HUDEP-2 (cell line): ENCODE data around the gene ADCY6.

Experiments used
- DNase-seq, 76 experiments: peaks; one replicate each; lab custom pipeline; 2025; ENCODE audit not compliant: unreplicated experiment in 76 of 76; lab: John Stamatoyannopoulos, UW

ADCY6 gene

DNA sequence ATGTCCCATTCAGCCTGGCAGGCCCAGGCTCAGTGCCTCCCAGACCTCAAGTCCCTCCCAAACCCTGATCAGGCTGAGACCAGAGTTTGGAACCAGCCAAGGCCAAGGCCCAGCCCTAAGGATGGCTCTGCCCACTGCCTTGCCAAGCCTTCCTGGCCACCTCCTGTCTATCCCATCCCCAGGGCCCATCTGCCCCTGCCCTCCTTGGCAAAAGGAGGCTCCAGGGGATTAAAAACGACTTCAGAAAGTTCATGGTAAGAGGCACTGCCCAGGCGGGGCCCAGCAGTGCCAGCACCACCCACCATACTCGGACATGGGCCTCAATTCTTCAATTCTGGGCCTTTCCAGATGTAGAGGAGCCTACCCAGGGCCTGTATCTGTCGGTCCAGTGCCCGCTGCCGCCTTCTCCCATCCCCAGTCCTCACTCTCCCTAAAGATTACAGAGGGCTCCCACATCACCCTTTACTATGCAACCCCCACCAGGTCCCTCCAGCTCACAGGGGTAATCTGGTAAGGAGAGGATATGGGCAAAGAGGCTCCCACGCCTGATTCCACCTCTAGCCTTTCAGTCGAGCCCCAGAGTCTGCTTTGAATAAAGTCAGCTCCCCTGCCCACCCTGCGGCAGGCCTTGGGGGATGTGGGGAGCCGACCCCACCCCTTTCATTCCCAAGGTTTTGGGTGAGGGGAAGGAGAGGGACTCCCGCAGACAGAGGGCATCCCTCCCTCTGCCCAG is 932 bp downstream of the ADCY6 start:
- no peak for DNase-seq

DNA sequence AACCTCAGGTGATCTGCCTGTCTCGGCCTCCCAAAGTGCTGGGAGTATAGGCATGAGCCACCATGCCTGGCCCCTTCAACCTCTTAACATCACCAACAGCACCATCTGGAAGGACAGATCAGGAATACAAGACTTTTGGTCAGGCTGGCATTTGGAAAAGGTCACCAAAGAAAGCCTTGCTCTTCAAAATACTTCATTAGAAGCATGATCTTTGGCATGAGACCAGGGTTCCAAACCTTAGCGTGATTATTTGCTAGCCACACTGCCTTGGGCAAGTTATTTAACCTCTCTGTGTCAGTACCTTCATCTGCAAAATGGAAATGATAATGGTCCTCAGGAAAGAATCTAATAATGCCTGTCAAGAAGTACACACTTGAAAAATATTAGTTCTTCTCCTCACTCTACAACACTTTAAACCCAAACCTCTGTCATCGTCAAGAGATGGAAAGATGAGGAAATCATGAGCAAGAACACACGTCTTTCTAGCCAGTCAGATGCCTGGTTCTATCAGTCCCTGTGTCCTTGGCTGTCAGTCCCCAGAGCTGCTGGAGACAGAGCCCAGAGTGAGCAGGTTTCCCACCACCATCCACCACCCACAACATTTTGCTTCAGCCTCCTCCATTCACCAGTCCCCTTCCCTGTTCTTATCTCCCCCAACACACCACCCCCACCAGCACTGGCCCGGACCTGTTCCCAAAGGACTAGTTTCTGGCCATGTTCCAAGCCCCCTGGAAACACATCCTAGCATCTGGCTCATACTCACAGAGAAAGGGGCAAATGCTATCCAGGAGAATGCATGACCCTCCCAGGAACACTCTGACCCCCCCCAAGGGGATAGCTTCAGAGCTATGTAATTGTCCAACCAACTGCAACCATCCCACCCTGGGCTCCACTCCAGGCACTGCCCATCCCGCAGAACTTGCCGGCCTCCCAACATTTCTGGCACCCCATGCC is 2.0 kb downstream of the ADCY6 start:
- no peak for DNase-seq

DNA sequence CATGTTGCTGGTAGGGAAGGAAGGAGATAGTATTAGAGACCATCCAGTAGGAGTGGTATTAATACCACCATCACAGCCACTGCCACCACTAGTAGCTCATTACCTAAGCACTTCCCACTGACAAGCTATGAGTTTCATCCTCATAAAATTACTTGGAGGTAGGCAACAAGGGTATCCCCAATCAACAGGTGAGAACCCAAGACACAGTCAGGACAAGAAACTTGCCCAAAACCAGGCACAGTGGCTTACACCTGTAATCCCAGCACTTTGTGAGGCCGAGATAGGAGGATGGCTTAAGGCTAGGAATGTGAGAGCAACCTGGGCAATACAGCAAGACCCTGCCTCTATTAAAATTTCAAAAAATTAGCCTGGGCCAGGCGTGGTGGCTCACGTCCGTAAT is 5.5 kb downstream of the ADCY6 start:
- DNase-seq = no peak

DNA sequence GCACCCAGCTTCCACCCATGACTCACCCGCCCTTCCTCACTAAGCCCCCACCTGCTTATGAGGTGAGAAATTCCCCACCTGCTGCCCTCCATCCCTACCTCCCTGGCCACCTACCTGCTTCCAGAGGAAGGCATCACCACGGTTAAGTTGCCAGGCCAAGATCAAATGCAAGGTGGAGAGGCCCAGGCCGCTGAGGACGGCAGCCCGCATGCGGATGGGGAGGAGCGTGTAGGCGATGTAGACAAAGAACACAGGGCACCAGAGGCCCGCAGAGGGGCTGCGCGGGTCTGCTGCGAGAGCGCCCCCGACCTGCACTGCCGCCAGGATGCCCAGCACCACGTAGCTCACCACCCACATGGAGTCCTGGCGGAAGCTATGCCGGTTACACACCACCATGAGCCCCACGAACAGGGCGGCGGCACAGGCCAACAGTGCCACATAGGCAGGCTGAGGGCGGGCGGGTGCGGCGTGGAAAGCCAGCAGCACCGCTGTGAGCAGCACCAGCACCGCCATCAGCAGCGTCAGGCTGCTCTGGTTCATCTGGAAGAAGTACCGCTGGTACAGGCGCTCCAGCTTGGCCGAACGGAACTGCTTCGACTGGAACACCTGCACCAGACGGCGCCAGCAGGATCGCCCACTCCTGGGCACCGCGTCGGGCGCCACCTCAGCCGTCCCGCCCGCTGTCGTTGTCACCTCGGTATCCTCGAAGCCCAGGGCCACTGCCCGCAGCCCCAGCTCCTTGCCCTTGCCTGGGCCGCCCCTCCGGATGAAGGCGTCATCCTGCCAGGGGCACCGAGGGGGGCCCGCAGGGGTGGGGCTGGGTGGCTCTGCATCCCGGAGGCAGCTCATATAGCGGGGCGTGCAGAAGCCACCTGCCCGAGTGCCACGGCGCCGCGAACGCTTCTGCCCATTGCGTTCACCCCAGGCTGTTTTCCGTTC is 6.2 kb downstream of the ADCY6 start:
- DNase-seq = no peak

DNA sequence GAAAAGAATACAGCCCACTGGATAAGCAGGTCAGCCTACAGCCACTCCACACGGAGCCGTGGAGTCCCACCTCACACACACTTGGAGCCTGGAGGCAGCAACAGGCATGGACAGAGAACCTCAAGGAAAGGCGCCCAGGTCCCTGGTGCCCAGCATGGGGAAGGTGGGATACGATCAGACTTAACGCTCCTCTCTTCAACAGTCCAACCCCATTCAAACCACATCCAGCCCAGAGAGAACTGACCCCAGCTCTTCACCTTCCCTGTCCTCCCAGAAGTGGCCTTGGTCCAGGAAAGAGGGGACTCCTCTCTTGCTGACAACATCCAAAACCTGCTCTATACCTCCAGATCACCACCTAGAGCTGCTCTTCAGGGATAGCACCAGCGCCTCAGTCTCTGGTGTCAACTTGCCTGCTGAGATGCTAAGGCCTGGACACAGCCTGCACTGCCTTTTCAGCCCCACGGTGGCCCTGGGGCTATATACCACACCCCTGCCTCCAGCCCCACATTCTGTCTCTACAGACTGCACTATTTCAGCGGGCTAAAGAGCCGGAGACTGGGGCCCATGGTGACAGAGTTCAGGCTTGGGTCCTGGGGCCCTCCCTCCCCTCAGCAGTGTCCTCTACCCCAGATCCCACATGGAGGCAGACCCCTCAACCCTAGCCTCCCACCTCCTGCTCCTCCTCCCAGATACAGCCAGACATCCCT is 7.0 kb downstream of the ADCY6 start:
- DNase-seq = no peak

DNA sequence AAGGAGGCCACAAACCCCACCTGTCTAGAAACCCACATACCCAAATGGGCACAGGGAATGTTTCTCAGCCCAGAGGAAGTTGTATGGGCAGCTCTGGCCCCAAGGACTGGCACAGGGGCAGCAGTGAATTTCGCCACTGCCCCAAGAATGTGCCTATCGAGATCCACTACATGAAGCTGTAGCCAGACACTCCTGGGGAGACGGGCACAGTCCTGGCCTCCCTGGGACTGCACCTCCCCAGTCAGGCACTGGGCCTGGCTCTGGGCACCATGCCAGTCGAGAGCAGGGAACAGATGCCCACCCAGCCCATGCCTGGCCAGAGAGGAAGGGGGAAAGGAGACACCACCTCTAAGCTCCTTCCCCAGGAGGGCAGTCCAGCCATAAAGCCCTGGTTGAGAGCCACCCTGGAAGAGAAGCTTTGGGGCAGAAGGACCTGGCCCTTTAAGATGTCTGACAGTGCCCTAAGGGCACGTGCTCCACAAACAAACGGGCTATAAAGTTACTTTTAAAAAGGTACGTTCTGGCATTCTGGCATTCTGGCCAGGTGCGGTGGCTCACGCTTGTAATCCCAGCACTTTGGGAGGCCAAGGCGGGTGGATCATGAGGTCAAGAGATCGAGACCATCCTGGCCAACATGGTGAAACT is 8.4 kb downstream of the ADCY6 start:
- DNase-seq = no peak

DNA sequence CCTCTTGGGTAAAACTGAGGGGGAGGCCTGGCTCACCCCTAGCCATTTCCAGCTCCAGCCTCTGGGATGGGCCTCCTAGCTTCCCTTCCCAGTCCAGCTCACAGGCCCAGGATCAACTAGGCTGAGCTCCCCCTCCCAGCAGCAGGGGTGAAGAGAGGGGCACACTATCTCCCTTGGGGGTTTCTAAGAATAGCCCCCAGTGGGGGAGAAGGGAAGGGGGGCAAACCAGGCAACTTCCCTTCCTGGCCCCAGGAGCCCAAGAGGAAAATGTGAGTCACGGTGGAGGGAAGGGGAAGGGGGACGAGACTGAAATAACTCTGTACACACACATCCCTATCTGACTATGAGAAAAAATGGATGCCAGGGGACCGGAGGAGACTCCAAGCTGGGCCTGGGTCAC is 9.0 kb downstream of the ADCY6 start:
- DNase-seq = no peak

DNA sequence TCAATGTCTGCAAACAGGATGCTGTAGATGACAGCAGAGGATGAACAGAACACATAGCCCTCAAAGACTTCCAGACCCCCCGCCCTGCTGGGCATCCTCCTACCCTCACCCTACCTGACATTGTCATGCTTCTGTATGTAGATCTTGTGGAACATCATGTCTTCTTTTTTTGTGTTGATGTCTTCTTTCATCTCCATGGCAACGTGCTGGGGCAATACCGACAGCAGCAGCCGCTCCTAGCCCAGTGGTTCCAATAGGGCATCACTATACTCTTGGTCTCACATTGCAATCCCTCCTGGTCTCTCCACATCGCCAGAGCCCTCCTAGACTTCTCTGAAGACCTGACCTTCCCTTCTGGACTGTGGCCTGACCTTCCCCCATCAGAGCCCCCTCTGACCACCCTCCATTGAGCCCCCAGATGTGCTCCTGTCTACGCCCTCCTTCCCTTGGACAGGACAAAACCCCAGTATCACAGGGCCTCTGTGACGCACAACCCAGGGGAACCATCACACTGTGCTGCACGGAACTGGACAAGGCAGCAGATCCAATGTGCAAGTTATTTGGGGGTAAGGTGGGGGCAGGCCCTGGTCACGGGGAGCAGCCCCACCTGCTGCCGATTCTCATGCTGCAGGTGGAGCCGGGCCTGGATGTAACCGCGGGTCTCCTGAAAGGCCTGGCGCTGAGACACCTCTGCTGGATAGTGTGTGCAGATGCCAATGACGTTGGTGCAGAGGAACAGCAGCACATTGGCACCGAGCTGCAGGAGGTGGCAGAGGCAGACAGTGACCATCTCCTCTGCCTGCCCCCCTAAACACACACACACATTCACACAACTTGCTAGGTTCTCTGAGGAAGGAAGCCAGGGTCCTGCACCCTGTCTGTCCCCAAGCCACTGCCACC is 11.1 kb downstream of the ADCY6 start:
- DNase-seq = no peak

DNA sequence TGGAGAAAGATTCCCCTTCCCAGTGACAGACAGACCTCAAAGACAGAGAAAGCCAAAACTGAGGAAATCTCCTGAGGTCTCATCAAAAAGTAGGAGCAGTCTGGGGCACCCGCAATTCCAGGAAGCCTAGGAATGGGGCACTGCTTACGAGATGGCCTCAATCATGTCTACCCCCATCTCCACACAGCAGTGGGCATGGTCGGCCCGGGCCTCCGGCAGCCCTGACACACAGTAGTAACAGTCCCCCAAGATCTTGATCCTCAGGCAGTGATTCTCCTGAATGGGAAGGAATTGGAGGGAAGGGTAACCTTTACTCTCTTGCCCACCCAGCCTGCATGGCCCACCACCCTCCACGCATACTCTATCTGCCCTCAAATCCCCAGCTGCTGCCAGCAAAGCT is 11.9 kb downstream of the ADCY6 start:
- no peak for DNase-seq

DNA sequence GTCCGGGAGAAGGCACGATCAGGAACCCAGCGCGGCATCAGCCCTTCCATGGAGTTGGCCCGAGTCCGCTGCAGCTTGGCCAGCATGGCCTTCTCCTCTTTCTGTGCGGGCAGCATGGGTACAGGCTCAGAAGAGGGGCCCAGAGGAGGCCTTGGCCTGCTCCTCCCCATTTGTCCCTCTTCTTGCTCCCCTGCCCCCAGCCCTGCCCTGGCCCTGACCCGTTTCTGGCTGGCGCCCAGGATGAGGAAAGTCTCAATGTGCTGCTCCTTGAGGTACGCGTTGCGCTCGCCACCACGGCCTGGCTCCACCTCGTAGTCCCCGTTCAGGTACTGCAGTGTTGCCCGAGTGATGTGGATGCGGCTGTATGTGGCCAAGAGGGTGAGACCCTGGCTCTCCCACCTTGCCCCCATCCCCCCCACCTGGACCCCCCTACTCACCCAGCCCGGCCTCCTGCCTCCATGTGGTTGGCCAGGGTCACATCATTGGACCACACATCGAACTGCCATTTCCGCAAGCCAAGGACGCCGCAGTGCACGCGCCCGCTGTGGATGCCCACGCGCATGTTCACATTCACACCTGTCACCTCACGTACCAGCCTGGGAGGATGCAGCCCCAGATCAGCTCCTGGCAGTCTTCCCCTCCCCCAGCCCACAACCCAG is 12.8 kb downstream of the ADCY6 start:
- no peak for DNase-seq

DNA sequence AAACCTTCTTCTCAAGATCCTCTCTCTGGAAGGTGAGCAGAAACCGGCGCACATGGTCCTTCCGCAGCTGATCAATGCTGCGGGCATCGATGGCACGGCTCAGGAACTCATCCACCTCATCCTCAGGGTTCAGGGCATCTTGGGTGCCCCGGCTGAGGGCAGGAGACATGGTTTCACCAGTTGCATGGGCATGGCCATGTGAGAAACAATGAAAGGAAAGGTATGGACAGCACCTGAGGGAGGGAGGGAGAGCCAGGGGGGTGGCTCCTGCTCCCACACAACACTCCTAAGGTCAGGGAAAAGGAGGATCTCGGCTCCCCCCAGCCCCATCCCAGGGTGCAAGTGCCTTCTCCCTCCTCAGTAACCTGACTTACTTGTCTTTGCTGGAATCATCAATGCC is 13.6 kb downstream of the ADCY6 start:
- DNase-seq = no peak

DNA sequence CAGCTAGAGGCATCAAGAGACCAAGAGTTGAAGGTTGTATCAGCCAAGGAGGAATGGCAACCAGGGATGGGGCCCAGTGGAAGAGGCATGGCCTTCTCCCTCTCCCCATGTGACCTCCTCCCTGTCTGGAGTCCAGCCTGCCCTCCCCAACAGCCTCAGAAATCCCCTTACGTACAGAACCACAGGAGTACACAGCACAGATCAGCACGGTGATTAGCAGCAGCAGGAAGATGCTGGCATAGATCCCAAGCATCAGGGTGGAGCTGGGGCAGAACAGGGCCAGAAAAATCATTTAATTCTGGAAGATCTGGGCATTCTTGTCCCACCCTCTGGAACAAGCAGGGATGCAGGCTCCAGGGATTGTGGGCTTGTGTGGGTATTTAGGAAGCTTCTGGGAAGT is 14.4 kb downstream of the ADCY6 start:
- DNase-seq = no peak

DNA sequence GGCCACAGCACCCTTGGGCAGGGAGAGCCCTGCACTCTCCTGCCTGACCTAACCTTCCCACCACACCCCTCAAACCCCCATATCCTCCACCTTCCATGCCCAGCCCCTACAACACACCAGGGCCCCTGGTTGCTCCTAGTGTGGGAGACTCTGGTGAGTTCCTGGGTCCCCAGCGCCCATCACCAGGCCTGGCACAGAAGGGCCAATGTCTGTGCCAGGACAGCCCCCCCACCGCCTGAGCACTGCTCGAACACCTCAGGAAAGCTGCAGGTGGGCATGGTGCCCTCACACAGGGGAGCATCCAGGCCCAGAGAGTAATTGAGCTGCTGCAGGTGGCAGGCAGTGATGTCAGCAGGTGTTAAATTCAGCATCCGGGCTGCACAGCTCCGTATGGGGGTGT is 15.2 kb downstream of the ADCY6 start:
- no peak for DNase-seq

DNA sequence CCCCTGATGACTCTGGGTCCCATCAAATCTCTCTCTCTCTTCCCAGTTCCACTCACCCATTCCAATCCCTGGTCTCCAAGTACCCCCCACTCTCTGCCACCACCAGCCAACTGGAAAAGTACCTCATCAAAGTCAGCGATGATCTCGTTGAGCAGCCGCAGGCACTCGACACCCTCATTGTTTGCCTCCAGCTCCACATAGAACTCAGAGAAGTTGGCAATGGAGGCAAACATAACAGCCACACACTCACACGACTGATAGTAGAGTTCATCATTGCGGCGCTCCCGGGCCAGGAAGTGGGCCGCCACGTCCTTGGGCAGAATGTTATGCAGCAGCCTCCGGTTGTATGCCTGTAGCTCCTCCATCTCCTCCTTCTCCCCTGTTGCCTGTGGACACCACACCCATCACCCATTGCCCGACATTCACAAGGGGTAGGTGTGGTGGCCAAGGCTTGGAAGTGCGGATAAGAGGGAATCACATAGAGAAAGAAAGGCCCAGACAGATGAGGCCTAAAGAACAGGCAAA is 17.2 kb downstream of the ADCY6 start:
- DNase-seq = no peak

DNA sequence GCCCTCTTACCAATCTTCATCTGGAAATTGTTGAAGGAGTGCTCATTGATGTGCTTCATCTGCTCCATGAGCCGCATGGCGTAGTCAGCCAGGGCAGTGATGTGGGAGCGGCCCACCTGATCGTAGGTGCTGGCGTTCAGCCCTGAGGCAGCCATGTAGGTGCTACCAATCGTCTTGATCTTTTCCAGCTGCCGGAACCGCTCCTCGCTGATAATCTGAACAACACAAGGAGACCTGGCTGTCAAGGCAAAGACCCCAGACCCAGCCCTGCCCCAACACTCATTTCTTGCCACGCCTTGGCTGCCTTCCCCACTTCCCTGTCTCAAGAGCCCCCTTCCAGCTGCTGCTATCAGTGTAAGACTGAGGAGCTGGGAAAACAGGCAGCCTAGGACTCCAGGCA is 18.1 kb downstream of the ADCY6 start:
- DNase-seq = no peak

DNA sequence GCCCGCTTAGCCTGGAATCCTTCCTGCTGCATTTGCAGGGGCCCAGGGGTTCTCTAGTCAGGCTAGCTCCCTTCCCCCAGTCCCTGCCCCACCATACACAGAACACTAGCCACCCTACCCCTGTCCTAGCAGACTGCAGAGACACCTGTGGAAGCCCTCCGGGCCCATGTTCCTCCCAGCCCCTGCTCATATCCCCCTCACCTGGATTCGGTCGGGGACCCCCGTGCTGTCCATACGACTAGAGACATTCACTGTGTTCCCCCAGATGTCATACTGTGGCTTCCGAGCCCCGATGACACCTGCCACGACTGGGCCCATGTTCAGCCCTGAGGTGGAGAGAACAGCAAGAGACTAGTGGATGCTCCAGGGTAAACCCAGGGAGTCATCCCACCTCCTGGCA is 20.2 kb downstream of the ADCY6 start:
- no peak for DNase-seq

DNA sequence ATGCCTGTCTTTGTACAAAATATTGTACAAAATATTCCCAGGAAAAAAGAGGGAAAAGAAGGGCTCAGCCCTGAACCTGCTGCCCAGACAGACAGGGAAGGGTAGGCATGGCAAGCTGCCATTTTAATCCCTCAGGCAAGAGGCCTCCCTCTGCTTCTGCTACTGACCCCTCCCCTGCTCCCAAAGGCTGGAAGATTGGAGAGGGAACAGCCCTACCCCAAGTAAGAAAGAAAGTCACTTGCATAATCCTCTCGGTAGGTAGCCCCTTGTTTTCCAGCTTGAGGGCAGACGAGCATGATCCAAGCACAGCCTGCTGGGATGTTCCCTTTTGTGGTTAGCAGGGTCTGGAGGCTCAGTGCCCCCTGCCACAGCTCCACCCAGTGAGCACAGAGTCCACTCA is 20.7 kb downstream of the ADCY6 start:
- DNase-seq = no peak

DNA sequence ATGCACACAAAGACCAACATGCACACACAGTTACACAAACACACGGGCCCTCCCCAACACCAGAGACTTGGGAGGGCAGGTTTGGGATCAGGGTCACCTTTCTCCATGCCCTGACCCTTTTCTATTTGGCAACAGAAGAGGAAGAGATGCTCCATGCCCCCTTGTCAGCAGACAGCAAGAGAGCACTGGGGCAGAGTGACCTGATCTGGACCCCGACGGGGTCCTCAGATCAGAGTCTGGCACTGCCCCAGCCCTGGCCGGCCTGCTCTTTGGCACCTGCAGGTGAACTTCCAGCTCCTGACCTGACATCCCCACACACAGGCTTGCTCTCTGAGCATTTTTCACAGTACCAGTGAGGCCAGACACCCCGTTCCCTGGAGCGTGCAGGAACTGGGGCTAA is 21.4 kb downstream of the ADCY6 start:
- no peak for DNase-seq
